ENCODE data around the gene PRSS48.
A peak's percentile ranks its signal among the peaks of the same experiment; 100 is the strongest.
"Not testable (repeated sequence)": the region's sequence is repeated elsewhere in the genome, so short reads cannot be mapped to it uniquely, and the experiment has no call there.

Gene PRSS48

GRCh38 chr4:151276787-151277562, at the start of gene PRSS48:
Gene PRSS48 (plus strand): TSS chr4:151277161. CDS start chr4:151277173, 12 bp downstream.
- peak; percentile 60 for DNase-seq (ENCODE audit: low spot score)

GRCh38 chr4:151227172-151227571, 49.8 kb upstream of the PRSS48 start:
- no peak for DNase-seq (ENCODE audit: low spot score)

GRCh38 chr4:151227731-151228130, 49.2 kb upstream of the PRSS48 start:
- peak; percentile 69 for DNase-seq (ENCODE audit: low spot score)

- no peak for DNase-seq (ENCODE audit: low spot score)
Measured at GRCh38 chr4:151228189-151229119, 48.5 kb upstream of the PRSS48 start.

- no peak for DNase-seq (ENCODE audit: low spot score)
Measured at GRCh38 chr4:151231915-151232595, 44.9 kb upstream of the PRSS48 start.

GRCh38 chr4:151233600-151233999, 43.4 kb upstream of the PRSS48 start:
- DNase-seq (ENCODE audit: low spot score): no peak

- not testable (repeated sequence) for DNase-seq (ENCODE audit: low spot score)
Measured at GRCh38 chr4:151235373-151235772, 41.6 kb upstream of the PRSS48 start.

- DNase-seq (ENCODE audit: low spot score): no peak
Measured at GRCh38 chr4:151236036-151236435, 40.9 kb upstream of the PRSS48 start.

- DNase-seq (ENCODE audit: low spot score): no peak
Measured at GRCh38 chr4:151238477-151238876, 38.5 kb upstream of the PRSS48 start.

GRCh38 chr4:151239608-151240007, 37.4 kb upstream of the PRSS48 start:
- DNase-seq (ENCODE audit: low spot score): no peak

- no peak for DNase-seq (ENCODE audit: low spot score)
Measured at GRCh38 chr4:151242305-151242704, 34.7 kb upstream of the PRSS48 start.

GRCh38 chr4:151246742-151247141, 30.2 kb upstream of the PRSS48 start:
- no peak for DNase-seq (ENCODE audit: low spot score)

- DNase-seq (ENCODE audit: low spot score): no peak
Measured at GRCh38 chr4:151247395-151247794, 29.6 kb upstream of the PRSS48 start.

- no peak for DNase-seq (ENCODE audit: low spot score)
Measured at GRCh38 chr4:151248519-151248918, 28.4 kb upstream of the PRSS48 start.

- DNase-seq (ENCODE audit: low spot score): no peak
Measured at GRCh38 chr4:151250706-151251105, 26.3 kb upstream of the PRSS48 start.

- DNase-seq (ENCODE audit: low spot score): peak; percentile 24
Measured at GRCh38 chr4:151251603-151252304, 25.2 kb upstream of the PRSS48 start.

- not testable (repeated sequence) for DNase-seq (ENCODE audit: low spot score)
Measured at GRCh38 chr4:151255226-151255625, 21.7 kb upstream of the PRSS48 start.

- DNase-seq (ENCODE audit: low spot score): not testable (repeated sequence)
Measured at GRCh38 chr4:151255680-151256079, 21.3 kb upstream of the PRSS48 start.

- DNase-seq (ENCODE audit: low spot score): no peak
Measured at GRCh38 chr4:151256134-151256533, 20.8 kb upstream of the PRSS48 start.

- no peak for DNase-seq (ENCODE audit: low spot score)
Measured at GRCh38 chr4:151257704-151258103, 19.3 kb upstream of the PRSS48 start.

GRCh38 chr4:151259752-151260151, 17.2 kb upstream of the PRSS48 start:
- no peak for DNase-seq (ENCODE audit: low spot score)

GRCh38 chr4:151260526-151260925, 16.4 kb upstream of the PRSS48 start:
- no peak for DNase-seq (ENCODE audit: low spot score)

Measured in kidney capillary endothelial cell (primary cell).